T follicular helper cell (primary cell): ENCODE data around the gene OR2C3.
"Not testable (repeated sequence)": the region's sequence is repeated elsewhere in the genome, so short reads cannot be mapped to it uniquely, and the experiment has no call there.

Experiments
- DNase-seq: peaks from one replicate; pipeline ENCODE4 v3.0.0-alpha.2; 2020; ENCODE audit warnings: low read depth
- total RNA-seq, 2 experiments: gene quantifications; one replicate each; lab custom pipeline; 2026; lab: John Stamatoyannopoulos, UW

OR2C3 gene
- total RNA-seq: 0 to 0.04 reads per million in 2 experiments

- no peak for DNase-seq
Measured at GRCh38 chr1:247536340-247536739, at the start of gene OR2C3. TSS of gene OR2C3 (minus strand) at chr1:247536440. CDS start at chr1:247532511, 3,929 bp downstream.

GRCh38 chr1:247578946-247579460 lies 42.8 kb upstream of the OR2C3 start:
- no peak for DNase-seq

GRCh38 chr1:247576514-247576913 lies 40.3 kb upstream of the OR2C3 start:
- DNase-seq: no peak

GRCh38 chr1:247574664-247575063 lies 38.4 kb upstream of the OR2C3 start:
- no peak for DNase-seq

GRCh38 chr1:247574236-247574635 lies 38.0 kb upstream of the OR2C3 start:
- no peak for DNase-seq

GRCh38 chr1:247562198-247562597 lies 26.0 kb upstream of the OR2C3 start:
- no peak for DNase-seq

GRCh38 chr1:247561711-247562110 lies 25.5 kb upstream of the OR2C3 start:
- no peak for DNase-seq

GRCh38 chr1:247557926-247558674 lies 21.9 kb upstream of the OR2C3 start:
- DNase-seq: no peak

GRCh38 chr1:247552231-247552630 lies 16.0 kb upstream of the OR2C3 start:
- DNase-seq: no peak

GRCh38 chr1:247551721-247552120 lies 15.5 kb upstream of the OR2C3 start:
- no peak for DNase-seq

- DNase-seq: no peak
Measured at GRCh38 chr1:247548769-247549182, 12.5 kb upstream of the OR2C3 start, which contains the start of gene GCSAML. TSS of gene GCSAML (plus strand) at chr1:247549134. CDS start at chr1:247549192, 58 bp downstream.

- no peak for DNase-seq
Measured at GRCh38 chr1:247548092-247548491, 11.9 kb upstream of the OR2C3 start.

GRCh38 chr1:247542811-247543210 lies 6.6 kb upstream of the OR2C3 start:
- DNase-seq: no peak

- DNase-seq: no peak
Measured at GRCh38 chr1:247540581-247540980, 4.3 kb upstream of the OR2C3 start.

- no peak for DNase-seq
Measured at GRCh38 chr1:247539215-247539614, 3.0 kb upstream of the OR2C3 start.

GRCh38 chr1:247538561-247538960 lies 2.3 kb upstream of the OR2C3 start:
- no peak for DNase-seq

- DNase-seq: no peak
Measured at GRCh38 chr1:247535402-247535801, 838 bp downstream of the OR2C3 start.

GRCh38 chr1:247531937-247532336 lies 4.3 kb downstream of the OR2C3 start:
- no peak for DNase-seq

- no peak for DNase-seq
Measured at GRCh38 chr1:247530785-247531184, 5.5 kb downstream of the OR2C3 start.

- no peak for DNase-seq
Measured at GRCh38 chr1:247529771-247530355, 6.4 kb downstream of the OR2C3 start.

- DNase-seq: no peak
Measured at GRCh38 chr1:247528812-247529474, 7.3 kb downstream of the OR2C3 start.

GRCh38 chr1:247521886-247522285 lies 14.4 kb downstream of the OR2C3 start:
- not testable (repeated sequence) for DNase-seq

GRCh38 chr1:247518613-247518891 lies 17.7 kb downstream of the OR2C3 start:
- DNase-seq: no peak
